GM19372 (cell line): Measurements from ENCODE around the gene PDPK1.
"Not testable (repeated sequence)": the region's sequence is repeated elsewhere in the genome, so short reads cannot be mapped to it uniquely, and the experiment has no call there.

Experiments used
- ATAC-seq: cut with Tn5 transposase; IDR thresholded peaks from one replicate; pipeline ENCODE4 v1.9.1; 2021; ENCODE audit warnings: mild to moderate bottlenecking, low read depth, moderate library complexity; ENCODE audit not compliant: unreplicated experiment

Gene PDPK1

DNA sequence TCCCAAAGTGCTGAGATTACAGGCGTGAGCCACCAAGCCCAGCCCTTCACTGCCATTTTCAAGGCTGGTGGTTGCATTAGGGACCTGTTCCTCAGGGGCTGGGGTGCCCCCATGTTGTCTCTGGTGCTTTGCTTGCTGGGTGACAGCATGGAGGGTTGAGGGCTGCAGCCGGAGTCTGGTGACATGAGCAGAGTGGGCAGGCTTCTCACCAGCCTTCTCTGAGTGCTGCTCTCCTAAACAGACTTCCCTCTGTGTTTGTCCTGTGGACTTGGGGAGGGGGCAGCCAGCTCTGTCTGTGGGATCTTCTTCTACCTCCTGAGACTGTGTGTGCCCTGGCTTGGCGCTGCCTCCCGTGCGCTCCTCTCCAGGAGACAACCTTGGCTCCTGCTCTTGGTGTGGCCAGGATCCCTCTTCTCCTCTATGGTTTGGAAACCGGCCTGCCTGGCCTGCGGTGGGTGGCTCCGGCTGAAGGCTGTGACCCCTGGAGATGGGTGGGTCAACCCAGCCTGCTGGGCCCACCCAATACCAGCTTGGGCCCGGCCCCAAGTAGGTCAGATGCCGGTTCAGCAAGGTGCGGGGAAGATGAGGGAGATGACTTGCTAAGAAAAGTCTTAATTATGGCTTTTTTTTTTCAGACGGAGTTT, 72.1 kb downstream of the PDPK1 start:
- no peak for ATAC-seq

DNA sequence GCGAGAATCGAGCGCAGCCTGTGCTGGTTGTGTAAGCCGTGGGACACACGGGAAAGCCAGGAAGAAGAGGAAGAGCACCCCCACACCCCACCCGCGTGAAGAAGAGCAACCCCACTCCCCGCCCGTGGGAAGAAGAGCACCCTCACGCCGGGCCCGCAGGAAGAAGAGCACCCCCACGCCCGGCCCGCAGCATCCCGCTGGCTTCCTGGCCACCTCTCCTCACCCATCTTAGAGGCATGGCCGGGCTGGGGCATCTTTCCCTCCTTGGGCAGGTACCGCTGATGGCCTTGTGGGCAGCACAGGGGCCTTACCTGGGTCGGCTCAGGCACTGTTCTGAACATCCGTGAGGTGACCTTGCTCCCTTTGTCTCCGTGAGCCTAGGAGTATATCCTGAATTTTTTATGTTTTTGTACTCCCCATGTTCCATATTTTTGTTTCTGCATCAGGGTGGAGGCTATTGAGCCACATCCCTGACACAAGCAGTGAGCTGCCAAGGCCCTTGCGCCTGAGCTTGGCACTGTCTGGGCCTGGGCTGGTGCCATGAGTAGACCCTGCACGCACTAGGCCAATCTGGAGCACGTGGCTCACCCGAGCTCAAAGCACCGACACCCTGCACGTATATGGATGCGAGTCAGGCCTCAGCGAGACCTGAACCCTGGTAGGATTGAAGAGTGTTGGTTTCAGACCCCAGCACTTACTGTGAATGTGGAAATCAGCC, 73.1 kb downstream of the PDPK1 start:
- ATAC-seq: no peak

DNA sequence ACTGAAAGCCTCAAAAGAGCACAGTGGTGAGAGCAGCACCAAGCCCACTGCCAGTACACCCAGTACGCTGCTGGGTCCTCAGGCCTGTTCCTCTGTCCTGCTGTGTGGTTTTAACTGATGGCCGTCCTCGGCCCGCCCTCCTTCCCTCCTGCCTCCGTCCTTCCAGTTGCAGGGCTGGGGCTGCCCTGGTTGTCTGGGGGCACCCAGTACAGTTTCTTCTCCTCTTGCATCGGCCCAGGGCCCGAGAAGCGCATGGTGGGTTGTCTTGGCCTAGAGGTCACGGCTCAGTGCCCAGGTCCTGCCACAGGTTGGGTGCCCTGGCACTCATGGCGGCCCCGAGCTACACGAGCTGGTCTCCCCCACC, 73.7 kb downstream of the PDPK1 start:
- no peak for ATAC-seq

- not testable (repeated sequence) for ATAC-seq
Observed at GRCh38 chr16:2611877-2612276, 74.1 kb downstream of the PDPK1 start.

- not testable (repeated sequence) for ATAC-seq
Observed at GRCh38 chr16:2613251-2613650, 75.4 kb downstream of the PDPK1 start.

DNA sequence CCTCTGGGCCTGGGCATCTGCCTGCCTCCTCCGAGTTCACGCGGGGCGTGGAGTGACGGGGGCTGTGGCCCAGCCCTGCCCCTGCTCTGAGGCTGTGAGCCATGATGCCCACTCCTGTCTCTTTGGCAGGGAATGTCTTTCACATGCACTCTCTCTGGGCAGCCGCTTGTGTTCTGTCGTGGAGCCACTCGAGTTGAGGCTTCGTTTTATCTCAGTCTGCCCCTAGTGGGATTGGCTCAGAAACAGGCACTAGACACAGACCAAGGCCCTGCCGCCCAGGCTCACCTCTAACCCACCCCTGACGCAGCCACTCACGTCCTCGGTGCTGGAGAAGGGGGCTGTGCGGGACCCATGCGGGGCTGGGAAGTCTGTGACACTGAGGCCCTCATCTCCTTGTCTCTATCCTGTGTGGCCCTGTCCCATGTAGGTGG, 77.0 kb downstream of the PDPK1 start:
- no peak for ATAC-seq

- not testable (repeated sequence) for ATAC-seq
Observed at GRCh38 chr16:2618964-2619363, 81.1 kb downstream of the PDPK1 start.

- ATAC-seq: not testable (repeated sequence)
Observed at GRCh38 chr16:2619628-2620027, 81.8 kb downstream of the PDPK1 start.

DNA sequence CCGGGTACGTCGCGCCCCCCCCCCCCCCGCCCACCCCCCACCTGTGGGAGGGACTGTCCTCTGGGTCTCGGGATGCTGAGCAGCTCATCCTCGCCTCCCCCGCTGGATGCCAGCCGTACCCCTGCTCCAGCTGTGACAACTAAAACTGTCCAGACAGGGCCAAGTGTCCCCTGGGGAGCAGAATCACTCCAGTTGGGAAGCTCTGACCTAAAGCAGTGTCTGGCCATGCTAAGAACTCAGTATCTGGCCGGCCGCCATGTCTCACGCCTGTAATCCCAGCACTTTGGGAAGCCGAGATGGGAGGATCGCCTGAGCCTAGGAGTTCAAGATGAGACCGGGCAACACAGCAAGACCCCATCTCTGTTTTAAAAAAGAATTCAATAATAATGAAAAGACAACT, 83.0 kb downstream of the PDPK1 start:
- ATAC-seq: not testable (repeated sequence)

GRCh38 chr16:2621395-2621794, 83.6 kb downstream of the PDPK1 start:
- ATAC-seq: not testable (repeated sequence)

DNA sequence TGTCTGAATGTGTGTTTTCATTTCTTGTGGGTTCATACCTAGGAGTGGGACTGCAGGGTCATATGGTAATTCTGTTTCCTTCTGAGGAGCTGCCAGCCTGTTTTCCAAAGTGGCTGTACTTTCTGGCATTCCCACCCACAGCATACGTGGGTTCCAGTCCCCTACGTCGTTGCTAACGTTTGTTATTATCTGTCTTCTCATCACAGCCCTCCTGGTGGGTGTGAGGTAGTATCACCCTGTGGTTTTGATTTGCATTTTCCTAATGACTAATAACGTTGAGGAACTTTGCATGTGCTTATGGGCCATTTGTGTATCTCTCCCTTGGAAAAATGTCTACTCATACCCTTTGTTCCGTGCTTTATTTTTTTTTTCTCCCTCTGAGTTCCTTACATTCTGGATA, 89.3 kb downstream of the PDPK1 start:
- ATAC-seq: not testable (repeated sequence)

DNA sequence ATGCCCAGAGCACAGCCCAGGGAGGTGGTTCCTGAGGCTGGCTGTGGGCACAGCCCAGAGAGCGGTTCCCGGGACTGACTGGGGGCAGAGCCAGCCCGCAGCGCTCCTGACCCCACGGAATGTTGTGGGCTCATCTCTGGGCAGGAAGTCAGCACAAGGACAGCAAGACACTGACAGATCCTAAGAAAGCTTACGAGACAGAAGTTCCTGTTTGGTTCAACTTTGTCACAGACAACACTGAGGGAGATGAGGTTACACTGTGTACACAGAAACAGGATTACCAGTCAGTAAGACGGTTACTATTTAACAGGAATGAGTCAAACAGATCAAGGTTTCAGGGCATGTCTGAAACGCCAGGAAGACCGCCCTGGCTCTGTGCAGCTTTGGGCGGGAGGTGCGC, 93.4 kb downstream of the PDPK1 start:
- ATAC-seq: not testable (repeated sequence)

DNA sequence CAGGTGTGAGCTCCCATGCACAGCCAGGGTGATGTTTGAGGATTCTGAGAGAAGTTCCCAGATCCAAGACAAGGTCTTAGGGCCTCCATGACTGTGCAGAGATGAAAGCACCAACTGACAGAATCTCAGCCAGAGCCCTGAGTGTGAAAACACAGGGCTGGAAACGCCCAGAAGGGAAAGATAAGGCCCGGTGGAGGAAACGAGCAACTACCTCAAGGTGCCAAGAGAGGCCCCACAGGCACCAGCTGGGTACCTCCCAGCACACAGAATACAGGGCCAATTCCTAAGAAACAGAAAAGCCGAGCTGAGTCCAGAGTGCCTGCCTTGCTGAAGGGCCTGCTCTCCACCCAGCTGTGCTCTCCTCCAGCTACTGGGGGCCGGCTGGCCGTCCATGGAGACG, 94.5 kb downstream of the PDPK1 start:
- not testable (repeated sequence) for ATAC-seq

DNA sequence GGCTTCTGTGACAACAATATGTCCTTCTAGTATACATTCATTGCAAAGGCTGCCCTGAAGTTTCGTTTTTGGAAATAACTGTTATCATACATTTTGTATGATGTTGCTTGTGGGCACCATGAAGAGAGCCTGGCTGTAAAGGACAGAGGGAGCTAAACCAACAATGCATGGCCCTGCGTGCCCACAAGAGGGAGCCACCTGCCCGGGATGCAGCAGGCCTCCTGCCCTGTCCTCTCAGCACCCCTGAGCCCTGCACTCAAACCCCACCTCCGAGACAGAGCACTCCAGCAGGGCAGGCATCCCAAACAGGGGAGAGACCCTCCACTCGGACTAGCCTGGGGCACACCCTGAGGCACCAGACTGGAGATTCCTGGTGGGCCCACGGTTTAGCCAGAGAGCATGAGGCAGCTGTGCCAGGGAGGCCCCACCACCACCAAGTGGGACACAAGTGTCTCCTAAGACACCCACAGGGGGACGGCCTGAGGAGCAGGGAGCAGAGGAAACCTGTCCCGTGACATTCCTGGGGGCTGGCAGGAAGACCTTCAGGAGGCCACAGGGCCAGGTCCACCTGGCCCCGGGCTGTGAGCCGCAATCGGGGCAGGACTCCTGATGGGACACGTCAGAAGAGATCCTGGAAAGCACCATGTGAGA, 101.4 kb downstream of the PDPK1 start:
- ATAC-seq: not testable (repeated sequence)

DNA sequence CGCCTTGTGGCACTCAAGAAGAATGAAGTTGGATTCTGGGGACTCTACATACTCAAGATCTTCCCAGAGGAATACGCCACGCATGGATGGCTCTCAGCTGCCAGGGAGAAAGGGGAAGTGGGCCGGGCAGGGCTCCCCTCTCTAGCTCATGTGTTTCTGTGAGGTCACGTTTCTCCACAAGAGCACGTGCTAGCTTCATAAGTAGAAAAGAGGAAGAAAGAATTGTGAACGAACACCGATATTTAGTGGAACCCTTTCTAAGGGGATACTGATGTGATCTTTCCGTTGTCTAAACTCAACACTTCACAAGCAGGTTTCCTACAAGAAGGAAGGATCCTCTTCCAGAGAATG, 101.9 kb downstream of the PDPK1 start:
- not testable (repeated sequence) for ATAC-seq

DNA sequence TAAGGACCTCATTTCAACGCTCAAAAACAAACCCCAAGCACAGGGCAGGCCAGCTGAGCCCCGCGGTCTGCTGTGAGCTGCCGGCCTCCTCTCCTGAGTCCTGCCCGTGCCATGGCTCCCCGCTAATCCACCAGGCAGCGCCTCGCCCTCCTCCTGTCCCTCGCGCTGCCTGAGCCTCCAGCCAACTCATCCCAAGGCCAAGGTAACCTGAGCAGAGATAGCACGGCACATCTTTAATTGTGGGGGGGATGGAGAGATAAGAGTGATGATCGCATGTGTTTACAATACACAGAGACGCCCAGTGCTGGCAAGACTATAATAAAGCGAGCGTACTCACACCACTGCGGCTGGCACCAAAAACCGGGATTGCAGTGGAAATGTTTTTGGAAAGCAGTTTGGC, 104.7 kb downstream of the PDPK1 start:
- not testable (repeated sequence) for ATAC-seq

GRCh38 chr16:2644754-2645453, 107.1 kb downstream of the PDPK1 start:
- not testable (repeated sequence) for ATAC-seq

GRCh38 chr16:2651268-2651871, 113.5 kb downstream of the PDPK1 start:
- ATAC-seq: not testable (repeated sequence)
